HG02973 (cell line): ENCODE measurements around the gene DHX38.
"Not testable (repeated sequence)": the region's sequence is repeated elsewhere in the genome, so short reads cannot be mapped to it uniquely, and the experiment has no call there.

Source experiments
- ATAC-seq: cut with Tn5 transposase; IDR thresholded peaks from one replicate; pipeline ENCODE4 v1.9.1; 2021; ENCODE audit warnings: moderate library complexity; ENCODE audit not compliant: unreplicated experiment

DHX38 gene

DNA sequence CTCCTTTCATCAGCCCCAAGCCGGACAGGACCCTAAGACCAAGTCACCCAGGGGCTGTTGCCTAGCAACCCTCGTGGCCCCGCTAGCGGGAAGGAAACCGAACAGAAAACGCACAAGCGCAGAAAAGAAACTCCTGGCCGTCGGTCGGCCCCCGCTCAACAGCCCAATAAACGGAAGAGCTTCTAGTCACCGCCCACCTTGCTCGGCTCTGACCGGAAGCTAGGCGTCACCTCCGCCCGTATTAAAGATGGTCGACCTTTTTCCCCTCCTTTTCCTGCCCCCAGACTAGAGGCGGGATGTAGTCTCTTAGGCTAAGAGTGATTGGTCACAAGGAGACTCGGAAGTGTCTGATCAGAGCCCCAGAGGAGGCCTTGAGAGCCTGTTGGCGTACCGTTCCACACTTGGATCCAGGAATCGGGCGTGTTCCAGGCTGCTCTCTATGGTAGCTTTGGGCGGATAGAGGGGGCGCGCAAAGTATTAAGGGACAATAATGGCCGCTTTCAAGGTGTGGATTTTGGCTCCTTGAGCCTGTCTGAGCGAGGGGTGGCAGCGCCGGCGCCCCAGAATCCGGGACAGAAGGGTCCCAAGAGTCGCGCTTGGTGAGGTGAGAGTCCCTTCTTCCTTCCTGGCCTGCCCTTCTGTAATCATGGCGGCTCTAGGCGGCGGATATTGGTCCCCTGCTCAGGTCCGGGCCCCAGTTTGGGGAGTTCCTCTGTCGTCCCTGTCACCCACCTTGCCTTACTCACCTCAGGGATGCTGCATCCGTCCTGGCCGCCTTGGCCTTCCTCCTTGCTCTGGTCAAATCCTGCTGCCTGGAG is at the start of gene DHX38, which contains the start of gene TXNL4B:
DHX38 (plus strand) TSS at position 400 of the 818 bp plus-strand sequence. CDS start 2,311 bp downstream, outside the sequence.
TXNL4B (minus strand) TSS at position 173 of the 818 bp plus-strand sequence. CDS start 2,871 bp downstream, outside the sequence.
- peak; percentile 97 for ATAC-seq

DNA sequence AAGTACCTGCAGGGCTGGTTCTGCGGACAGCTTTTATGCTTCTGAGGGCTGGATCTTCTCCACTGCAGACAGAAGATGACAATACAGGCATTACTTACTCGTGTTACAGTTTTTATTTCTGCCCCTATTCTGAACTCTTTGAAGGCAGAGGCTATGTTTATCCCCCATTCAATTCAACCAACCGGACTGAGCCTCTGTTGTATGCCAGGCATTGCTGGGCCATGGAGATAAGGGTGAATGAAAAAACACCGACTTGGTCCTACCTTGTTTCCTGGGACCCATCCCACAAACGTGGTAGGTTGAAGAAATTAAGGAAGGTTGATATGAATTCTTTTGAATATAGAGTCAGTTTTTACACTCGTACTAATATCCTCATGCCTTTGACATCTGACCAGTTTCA is 49.4 kb upstream of the DHX38 start:
- ATAC-seq = no peak

DNA sequence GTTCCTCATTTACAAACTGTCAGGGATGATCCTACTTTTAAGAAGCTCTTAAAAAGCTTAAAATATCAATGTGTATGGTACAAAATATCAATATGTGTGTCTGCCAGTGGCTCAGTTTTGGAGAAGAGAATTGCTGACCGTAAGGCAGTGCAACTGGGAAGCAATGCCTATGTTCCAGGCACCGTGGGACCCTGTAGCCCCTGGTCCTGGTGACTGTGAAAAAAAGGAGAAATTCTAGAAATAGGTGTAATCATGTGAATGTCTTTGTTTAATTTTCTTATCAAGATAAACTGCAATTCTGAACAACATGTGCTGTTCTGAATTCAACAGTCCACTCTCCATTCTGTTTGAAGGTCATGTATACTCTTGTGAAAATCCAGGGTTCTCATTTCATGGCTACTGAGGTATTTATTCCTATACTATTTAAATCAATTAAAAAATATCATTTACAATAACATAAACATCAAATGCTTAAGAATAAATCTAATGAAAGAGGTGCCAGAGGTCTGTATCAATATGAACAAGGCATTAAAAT is 48.8 kb upstream of the DHX38 start:
- no peak for ATAC-seq

DNA sequence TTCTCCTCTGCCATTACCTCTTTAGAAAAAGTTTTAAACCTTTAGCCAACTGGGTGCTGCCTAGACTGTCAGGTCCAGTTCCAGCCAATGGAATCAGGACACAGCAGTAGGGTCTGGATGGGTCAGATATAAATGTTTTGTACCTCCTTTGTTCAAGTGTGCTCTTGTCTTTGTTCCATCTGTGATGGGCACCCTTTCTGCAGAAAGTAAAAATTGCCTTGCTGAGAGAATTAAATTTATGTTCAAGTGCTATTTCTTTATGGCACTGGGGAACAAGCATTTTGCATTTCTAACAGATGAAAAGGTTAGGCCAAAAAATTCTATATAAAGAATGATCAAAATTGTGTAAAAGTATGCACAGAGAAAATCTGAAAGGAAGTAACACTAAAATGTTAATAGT is 44.5 kb upstream of the DHX38 start:
- no peak for ATAC-seq

DNA sequence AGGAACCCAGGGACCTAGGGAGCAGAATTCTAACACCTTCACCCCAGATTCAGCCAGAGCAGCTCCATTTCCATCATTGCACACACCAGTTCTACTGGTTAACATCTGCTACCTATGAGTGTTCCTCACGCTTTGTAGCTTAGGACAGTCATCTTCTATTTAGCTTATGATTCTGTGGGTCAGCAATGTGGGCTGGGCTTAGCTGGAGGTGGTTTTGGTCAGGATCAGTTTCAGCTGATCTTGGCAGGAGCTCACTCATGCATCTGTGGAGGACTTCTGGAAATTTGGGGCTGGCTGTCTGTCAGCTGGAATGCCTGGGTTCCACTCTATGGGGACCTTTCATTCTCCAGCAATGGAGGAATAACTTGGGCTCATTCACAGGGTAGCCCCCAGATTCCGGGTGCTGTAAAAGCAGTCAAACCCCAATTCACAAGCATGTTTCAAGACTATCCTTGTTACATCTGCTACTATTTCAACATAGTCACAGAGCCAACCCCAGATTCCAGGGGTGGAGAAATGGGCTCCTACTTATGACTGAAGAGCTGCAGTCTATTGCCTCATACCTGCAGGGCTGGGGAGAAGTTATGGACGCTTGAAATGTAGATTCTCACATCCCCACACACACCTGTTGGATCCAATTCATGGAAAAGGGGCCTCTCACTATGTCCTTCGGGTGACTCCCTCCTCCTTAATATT is 42.7 kb upstream of the DHX38 start:
- ATAC-seq = no peak

DNA sequence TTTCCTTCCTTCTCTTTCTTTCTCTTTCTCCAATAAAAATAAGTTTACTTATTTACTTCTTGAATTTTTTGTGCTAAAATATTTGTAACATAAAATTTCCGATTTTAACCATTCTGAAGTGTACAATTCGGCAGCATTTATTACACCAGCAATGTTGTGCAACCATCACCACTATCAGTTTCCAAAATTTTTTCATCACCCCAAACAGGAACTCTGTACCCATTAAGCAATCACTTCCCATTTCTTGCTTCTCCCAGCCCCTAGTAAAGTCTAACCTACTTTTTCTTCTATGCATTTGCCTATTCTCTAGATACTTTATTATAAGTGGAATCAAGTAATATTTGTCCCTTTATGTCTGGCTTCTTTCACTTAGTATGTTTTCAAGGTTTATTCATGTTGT is 41.8 kb upstream of the DHX38 start:
- ATAC-seq = no peak

DNA sequence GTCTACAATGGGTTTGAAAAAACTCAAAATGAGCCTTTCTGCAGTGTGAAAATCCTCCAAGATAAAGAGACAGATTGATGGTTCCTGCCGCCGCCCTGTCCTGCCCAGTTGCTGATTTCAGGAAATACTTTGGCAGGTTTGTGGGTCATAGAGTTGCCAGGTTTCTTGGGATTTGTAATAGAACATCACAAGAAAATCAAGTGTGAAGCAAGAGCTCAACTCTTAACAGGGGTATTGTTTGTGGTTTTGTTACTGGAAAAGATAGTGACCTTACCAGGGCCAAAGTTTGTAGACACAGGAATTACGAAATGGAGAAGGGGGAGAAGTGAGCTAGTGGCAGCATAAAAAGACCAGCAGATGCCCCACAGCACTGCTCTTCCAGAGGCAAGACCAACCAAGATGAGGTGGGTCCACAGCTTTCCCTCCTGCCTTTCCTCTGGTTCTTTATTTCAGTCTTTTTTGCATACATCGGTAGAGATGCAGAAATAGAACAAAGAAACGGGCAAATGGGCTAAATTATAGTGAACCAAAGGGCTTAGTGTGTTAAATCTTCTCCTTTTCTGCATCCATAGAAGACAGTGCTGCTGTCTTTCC is 39.3 kb upstream of the DHX38 start, which contains the start of gene HP:
HP (plus strand) TSS at position 252 of the 594 bp plus-strand sequence; CDS start at position 400, 148 bp downstream.
- ATAC-seq = not testable (repeated sequence)

DNA sequence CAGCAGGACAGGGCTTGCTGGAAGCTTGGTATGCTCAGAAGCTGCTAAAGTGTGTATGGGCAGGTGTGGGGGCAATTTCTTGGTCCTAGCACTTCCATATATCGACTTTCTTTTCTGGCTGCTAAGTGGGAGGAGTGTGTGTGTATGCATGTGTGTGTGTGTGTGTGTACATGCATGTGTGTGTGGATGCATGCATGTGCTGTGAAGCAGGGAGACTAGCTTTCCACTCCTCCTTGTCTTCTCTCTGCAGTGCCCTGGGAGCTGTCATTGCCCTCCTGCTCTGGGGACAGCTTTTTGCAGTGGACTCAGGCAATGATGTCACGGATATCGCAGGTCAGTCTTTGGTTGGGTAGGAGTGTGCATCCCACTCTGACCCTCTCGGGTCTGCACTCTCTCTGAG is 37.7 kb upstream of the DHX38 start:
- no peak for ATAC-seq

DNA sequence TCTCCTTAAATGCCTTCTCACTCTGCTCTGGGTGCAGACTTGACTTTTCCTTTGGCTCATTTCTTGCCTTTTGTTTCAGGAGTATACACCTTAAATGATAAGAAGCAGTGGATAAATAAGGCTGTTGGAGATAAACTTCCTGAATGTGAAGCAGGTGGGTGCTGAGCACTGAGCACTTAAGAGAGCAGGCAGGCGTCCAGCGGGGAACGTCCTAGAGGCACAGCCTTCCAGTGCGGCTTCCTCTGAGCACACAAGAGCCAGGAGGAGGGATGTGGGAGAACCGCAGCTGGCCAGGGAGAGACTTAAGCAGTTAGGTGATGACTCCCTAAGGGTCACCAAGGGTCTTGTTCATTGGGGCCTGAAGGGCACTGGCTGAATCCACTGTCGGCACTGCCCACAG is 36.3 kb upstream of the DHX38 start:
- not testable (repeated sequence) for ATAC-seq

DNA sequence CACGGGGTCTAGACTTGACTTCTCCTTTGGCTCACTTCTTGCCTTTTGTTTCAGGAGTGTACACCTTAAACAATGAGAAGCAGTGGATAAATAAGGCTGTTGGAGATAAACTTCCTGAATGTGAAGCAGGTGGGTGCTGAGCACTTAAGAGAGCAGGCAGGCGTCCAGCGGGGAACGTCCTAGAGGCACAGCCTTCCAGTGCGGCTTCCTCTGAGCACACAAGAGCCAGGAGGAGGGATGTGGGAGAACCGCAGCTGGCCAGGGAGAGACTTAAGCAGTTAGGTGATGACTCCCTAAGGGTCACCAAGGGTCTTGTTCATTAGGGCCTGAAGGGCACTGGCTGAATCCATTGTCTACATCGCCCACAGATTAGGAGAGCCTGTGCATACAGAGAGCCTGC is 34.6 kb upstream of the DHX38 start:
- not testable (repeated sequence) for ATAC-seq

DNA sequence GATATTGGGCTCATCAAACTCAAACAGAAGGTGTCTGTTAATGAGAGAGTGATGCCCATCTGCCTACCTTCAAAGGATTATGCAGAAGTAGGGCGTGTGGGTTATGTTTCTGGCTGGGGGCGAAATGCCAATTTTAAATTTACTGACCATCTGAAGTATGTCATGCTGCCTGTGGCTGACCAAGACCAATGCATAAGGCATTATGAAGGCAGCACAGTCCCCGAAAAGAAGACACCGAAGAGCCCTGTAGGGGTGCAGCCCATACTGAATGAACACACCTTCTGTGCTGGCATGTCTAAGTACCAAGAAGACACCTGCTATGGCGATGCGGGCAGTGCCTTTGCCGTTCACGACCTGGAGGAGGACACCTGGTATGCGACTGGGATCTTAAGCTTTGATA is 33.2 kb upstream of the DHX38 start:
- ATAC-seq = no peak

DNA sequence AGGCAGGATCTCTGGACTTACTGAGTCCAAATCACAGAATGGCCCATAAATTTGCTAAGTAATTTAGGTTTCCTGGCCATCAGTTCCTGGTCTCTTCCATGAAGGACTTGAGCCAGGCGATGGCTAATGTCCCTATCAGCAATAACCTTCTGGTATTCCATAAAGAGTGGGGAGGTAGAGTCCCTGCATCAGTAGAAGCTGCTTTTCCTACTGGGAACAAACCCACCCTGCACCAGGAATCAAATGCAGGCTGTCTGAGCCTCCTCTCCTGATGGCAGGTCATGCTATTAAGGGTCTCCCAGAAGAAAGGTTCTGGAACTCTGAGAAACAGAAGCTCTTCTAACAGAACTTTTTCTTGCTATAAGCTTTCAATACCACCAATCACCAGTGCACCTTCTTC is 32.1 kb upstream of the DHX38 start:
- no peak for ATAC-seq

DNA sequence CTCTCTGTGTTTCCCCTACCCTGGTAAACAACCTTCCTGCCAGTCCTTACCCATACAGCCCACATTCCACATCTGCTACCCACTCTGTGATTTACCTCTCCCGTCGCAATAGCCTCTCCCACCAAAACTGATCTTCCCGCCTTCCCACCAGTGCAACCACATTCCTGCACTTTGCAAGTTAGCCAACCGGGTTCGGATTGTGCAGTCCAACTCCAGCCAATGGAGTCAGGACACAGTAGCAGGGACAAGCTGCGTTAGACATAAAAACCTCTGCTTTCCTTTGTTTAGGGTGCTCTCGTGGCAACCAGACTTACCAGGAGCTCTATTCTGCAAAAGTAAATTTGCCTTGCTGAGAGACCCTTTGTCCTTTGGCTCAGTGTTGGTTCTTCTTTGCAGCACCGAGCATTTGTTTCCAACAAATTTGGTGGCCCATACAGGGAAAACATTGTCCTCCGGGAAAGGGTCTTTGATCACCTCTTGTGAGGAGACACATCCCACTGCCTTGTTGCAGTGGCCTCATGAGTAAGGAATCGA is 29.2 kb upstream of the DHX38 start:
- no peak for ATAC-seq

DNA sequence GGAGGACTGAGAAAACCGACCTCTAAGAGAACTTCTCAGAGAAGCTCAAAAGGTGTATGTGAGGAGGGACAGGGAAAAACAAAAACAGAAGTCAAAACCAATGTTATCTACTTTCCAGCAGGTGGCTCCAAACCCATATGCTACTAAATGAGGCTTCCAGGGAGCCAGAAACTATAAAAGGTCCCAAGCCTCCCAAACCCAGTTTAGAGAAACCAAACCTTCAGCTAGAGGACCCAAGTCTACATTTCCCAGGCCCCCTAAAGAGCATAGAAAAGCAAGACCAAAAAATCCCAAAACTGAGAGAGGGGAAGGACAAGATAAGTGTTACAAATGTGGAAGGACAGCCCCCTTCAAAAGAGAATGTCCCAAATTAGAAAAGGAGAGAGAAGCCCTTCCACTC is 26.9 kb upstream of the DHX38 start:
- peak; percentile 46 for ATAC-seq

DNA sequence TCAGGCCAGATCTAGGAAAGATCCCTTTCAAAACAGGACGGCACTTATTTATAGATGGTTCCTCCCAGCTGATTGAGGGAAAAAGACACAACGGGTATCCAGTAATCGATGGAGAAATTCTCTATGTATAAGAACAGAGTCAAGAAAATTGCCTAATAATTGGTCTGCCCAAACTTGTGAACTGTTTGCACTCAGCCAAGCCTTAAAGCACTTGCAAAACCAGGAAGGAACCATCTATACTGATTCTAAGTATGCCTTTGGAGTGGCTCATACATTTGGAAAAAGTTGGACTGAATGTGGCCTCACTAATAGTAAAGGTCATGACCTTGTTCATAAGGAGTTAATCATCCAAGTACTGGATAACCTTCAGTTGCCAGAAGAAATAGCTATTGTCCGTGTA is 24.7 kb upstream of the DHX38 start:
- no peak for ATAC-seq

DNA sequence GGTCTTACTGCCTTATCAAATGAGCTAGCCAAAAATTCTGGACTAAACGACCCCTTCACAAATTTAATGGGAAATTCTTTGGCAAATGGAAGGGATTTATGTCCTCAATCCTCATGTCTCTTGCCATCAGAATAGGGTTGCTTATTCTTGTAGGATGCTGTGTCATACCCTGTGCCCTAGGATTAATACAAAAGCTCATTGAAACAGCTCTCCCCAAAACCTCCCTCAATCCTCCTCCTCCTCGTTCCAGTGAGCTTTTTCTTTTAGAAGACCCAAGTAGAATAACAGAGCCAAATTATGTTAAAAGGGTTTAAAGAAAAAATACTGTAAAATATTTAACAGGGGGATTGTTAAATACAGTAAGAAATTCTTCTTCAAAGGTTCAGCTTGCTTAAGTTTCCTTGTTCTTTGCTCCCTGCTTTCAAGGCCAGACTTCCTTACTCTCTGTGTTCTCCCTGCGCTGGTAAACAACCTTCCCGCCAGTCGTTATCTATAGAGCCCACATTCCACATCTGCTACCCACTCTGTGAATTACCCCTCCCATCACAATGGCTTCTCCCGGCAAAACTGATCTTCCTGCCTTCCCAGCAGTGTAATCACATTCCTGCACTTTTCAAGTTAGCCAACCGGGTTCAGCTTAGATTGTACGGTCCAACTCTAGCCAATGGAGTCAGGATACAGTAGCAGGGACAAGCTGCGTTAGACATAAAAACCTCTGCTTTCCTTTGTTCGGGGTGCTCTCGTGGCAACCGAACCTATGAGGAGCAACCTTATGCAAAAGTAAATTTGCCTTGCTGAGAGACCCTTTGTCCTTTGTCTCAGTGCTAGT is 20.9 kb upstream of the DHX38 start:
- ATAC-seq = no peak

DNA sequence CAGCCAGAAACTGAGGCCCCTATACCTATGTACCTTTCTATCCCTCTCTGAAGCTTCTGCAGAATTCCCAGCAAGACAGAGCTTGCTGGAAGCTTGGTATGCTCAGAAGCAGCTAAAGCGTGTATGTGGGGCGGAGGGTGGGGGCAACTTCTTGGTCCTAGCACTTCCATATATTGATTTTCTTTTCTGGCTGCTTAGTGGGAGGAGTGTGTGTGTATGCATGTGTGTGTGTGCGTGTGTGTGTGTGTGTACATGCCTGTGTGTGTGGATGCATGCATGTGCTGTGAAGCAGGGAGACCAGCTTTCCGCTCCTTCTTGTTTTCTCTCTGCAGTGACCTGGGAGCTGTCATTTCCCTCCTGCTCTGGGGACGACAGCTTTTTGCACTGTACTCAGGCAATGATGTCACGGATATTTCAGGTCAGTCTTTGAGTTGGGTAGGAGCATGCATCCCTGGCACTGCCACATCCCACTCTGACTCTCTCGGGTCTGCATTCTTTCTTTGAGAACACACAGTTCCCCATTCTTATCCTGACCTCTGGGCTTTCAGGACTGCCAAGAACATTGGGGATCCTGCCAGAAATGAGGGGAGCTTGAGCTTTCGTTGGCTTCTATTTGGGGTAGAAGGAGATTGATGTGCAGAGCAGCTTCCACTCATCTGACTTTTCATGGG is 20.0 kb upstream of the DHX38 start:
- no peak for ATAC-seq

DNA sequence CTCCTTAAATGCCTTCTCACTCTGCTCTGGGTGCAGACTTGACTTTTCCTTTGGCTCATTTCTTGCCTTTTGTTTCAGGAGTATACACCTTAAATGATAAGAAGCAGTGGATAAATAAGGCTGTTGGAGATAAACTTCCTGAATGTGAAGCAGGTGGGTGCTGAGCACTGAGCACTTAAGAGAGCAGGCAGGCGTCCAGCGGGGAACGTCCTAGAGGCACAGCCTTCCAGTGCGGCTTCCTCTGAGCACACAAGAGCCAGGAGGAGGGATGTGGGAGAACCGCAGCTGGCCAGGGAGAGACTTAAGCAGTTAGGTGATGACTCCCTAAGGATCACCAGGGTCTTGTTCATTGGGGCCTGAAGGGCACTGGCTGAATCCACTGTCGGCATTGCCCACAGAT is 18.6 kb upstream of the DHX38 start:
- ATAC-seq = not testable (repeated sequence)

DNA sequence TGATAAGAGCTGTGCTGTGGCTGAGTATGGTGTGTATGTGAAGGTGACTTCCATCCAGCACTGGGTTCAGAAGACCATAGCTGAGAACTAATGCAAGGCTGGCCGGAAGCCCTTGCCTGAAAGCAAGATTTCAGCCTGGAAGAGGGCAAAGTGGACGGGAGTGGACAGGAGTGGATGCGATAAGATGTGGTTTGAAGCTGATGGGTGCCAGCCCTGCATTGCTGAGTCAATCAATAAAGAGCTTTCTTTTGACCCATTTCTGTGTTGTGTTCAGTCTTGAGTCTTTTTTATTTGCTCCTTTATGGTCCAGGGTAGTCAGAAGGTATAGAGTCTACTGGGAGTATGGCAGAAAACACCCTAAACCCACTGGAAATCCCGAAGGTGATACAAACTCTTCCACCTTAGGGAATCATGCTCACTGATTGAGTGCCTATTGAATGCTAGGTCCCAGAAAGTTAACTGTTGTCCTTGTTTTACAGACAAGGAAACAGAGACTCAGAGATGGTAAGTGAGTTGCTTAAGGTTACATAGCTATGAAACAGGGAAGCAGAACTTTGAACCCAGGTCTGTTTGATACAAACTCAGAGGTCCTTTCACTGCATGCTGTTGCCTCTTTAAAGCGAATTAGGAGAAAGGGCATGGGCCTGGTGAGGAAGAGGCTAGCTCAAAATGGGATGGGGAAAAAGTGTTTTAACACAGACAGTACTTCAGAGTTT is 16.5 kb upstream of the DHX38 start:
- ATAC-seq = not testable (repeated sequence)
